ENCODE data around the gene STXBP1.

Gene STXBP1

GRCh38 chr9:127634021-127634420, 21.9 kb downstream of the STXBP1 start:
- no peaks in the 10 kb centered on the region for H3K79me2 ChIP-seq (ENCODE audit: insufficient read depth, low read length)
- H3K27me3 ChIP-seq (ENCODE audit: low read length), result no peaks in the 10 kb centered on the region
- H3K9ac ChIP-seq (ENCODE audit: low read length), result no peak overlapping the region
- H4K20me1 ChIP-seq (ENCODE audit: low read depth, low read length), result no peaks in the 10 kb centered on the region; the same call in 1 of the 2 replicates
- no peak overlapping the region for H3K4me3 ChIP-seq (ENCODE audit: insufficient read depth, low read length, poor library complexity, severe bottlenecking)
- no peaks in the 10 kb centered on the region for H3F3A ChIP-seq (ENCODE audit: insufficient read depth)
- H3K9me3 ChIP-seq (ENCODE audit: insufficient read depth, low read length), result no peaks in the 10 kb centered on the region
- no peak for TF ChIP-seq EZH2phosphoT487 (conservative IDR thresholded peaks at IDR 0.05; ENCODE audit: low read length)
- no peak for TF ChIP-seq CTCF (IDR thresholded peaks at IDR 0.05; ENCODE audit: insufficient read depth, low read length, poor library complexity, severe bottlenecking)
- H3K4me2 ChIP-seq (ENCODE audit: low read depth, low read length, poor library complexity, severe bottlenecking), result no peak overlapping the region
- no peaks in the 10 kb centered on the region for H3K9me2 ChIP-seq (replicated peaks; ENCODE audit: insufficient read depth, low read length)
- no peak overlapping the region for H2AFZ ChIP-seq (ENCODE audit: low read depth, low read length, severe bottlenecking)
- no peak overlapping the region for H3K27ac ChIP-seq (ENCODE audit: low read depth, low read length)
- H3K36me3 ChIP-seq (ENCODE audit: low read length), result no peaks in the 10 kb centered on the region

- H3K4me3 ChIP-seq (ENCODE audit: insufficient read depth, low read length, poor library complexity, severe bottlenecking), result no peak overlapping the region
- no peaks in the 10 kb centered on the region for H3K9me2 ChIP-seq (replicated peaks; ENCODE audit: insufficient read depth, low read length)
- H3K9ac ChIP-seq (ENCODE audit: low read length), result no peak overlapping the region
- peak; percentile 19 for TF ChIP-seq CTCF (IDR thresholded peaks at IDR 0.05; ENCODE audit: insufficient read depth, low read length, poor library complexity, severe bottlenecking)
- TF ChIP-seq EZH2phosphoT487 (conservative IDR thresholded peaks at IDR 0.05; ENCODE audit: low read length), result no peak
- no peaks in the 10 kb centered on the region for H3F3A ChIP-seq (ENCODE audit: insufficient read depth)
- no peak overlapping the region for H2AFZ ChIP-seq (ENCODE audit: low read depth, low read length, severe bottlenecking)
- H3K36me3 ChIP-seq (ENCODE audit: low read length), result no peaks in the 10 kb centered on the region
- H3K9me3 ChIP-seq (ENCODE audit: insufficient read depth, low read length), result no peaks in the 10 kb centered on the region
- H3K27me3 ChIP-seq (ENCODE audit: low read length), result no peaks in the 10 kb centered on the region
- no peak overlapping the region for H3K27ac ChIP-seq (ENCODE audit: low read depth, low read length)
- H3K4me2 ChIP-seq (ENCODE audit: low read depth, low read length, poor library complexity, severe bottlenecking), result no peak overlapping the region
- no peaks in the 10 kb centered on the region for H3K79me2 ChIP-seq (ENCODE audit: insufficient read depth, low read length)
- no peaks in the 10 kb centered on the region; the same call in 1 of the 2 replicates for H4K20me1 ChIP-seq (ENCODE audit: low read depth, low read length)
These were observed 22.6 kb downstream of the STXBP1 start for GRCh38 chr9:127634698-127635097.

DNA sequence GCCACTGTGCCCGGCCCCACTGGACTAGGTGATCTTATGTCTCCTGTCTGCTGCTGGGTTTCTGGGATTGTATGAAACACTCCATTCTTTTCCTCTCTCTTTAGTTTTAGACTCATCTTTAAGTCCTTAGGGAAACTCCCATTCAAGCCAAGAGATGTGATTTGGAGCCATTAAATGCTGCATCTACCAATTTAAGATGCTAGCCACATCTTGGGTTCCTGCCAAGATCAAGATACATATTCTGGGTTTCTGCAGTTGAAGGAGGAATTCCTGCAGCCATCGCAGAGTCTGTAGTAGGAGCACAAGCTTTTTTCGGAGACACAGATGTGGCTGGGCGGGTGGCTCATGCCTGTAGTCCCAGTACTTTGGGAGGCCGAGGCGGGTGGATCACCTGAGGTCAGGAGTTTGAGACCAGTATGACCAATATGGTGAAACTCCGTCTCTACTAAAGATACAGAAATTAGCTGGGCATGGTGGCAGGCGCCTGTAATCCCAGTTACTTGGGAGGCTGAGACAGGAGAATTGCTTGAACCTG, 23.2 kb downstream of the STXBP1 start:
- Histone ChIP-seq H3K9me2 (replicated peaks; ENCODE audit: insufficient read depth, low read length) (no peaks in the 10 kb centered on the region), H3K79me2 (ENCODE audit: insufficient read depth, low read length) (no peaks in the 10 kb centered on the region)
- no peak for TF ChIP-seq EZH2phosphoT487 (conservative IDR thresholded peaks at IDR 0.05; ENCODE audit: low read length)
- TF ChIP-seq CTCF (IDR thresholded peaks at IDR 0.05; ENCODE audit: insufficient read depth, low read length, poor library complexity, severe bottlenecking), result no peak

More for the DNA sequence above, 23.2 kb downstream of the STXBP1 start:
- Histone ChIP-seq H3K36me3 (ENCODE audit: low read length) (no peaks in the 10 kb centered on the region), H3K9ac (ENCODE audit: low read length) (no peak overlapping the region), H2AFZ (ENCODE audit: low read depth, low read length, severe bottlenecking) (no peak overlapping the region), H3K27ac (ENCODE audit: low read depth, low read length) (no peak overlapping the region), H3K4me2 (ENCODE audit: low read depth, low read length, poor library complexity, severe bottlenecking) (no peak overlapping the region), H3K4me3 (ENCODE audit: insufficient read depth, low read length, poor library complexity, severe bottlenecking) (no peak overlapping the region), H3K27me3 (ENCODE audit: low read length) (no peaks in the 10 kb centered on the region), H4K20me1 (ENCODE audit: low read depth, low read length) (no peaks in the 10 kb centered on the region; the same call in 1 of the 2 replicates), H3F3A (ENCODE audit: insufficient read depth) (no peaks in the 10 kb centered on the region), H3K9me3 (ENCODE audit: insufficient read depth, low read length) (no peaks in the 10 kb centered on the region)
